A673 (cell line): ENCODE measurements around the gene PSMB5. TPM values are rescaled to one million over a fixed set of nuclear protein-coding genes. Genes with fewer than 3 reads are reported as not detected.

Experiments used
- BruUV-seq: library from RNA; stranded (reverse); fragments of 400-500 nt; replicated peaks from 2 replicates; lab custom pipeline; 2021; lab: Mats Ljungman, UMichigan
- CTCF ChIA-PET: fragments of 300-600 bp; sonication (Branson Sonifier 250); formaldehyde crosslinking; loops from one replicate; lab custom pipeline; 2022; ENCODE audit warnings: antibody characterized with exemption; lab: Charles Lee
- POLR2A ChIA-PET: fragments of 300-600 bp; sonication (Branson Sonifier 250); formaldehyde crosslinking; loops from one replicate; lab custom pipeline; 2022; ENCODE audit warnings: antibody characterized with exemption; ENCODE audit not compliant: low non-redundant PET; lab: Charles Lee
- DNase-seq: peaks from one replicate; pipeline ENCODE4 v3.0.0-alpha.2; 2015; ENCODE audit warnings: low spot score
- H3K27ac ChIP-seq: fragments of 200-600 bp; sonication (generic); 2 replicates; pipeline ENCODE4 v1.5.1; 2016; ENCODE audit warnings: mixed run types, low read depth, mild to moderate bottlenecking, mixed read lengths, antibody characterized with exemption, low read length; ENCODE audit not compliant: poor library complexity, severe bottlenecking
- H3K27me3 ChIP-seq: fragments of 200-600 bp; sonication (generic); replicated peaks from 2 replicates; pipeline ENCODE4 v1.6.1; 2017; ENCODE audit warnings: mixed run types, low read depth, mild to moderate bottlenecking, mixed read lengths, antibody characterized with exemption, low read length; ENCODE audit not compliant: insufficient read depth, poor library complexity
- H3K36me3 ChIP-seq: fragments of 200-600 bp; sonication (generic); 2 replicates; pipeline ENCODE4 v1.6.1; 2016; ENCODE audit warnings: mixed run types, mild to moderate bottlenecking, mixed read lengths, antibody characterized with exemption, low read length; ENCODE audit not compliant: insufficient read depth, poor library complexity, severe bottlenecking
- H3K4me1 ChIP-seq: fragments of 200-600 bp; sonication (generic); 2 replicates; pipeline ENCODE4 v1.6.1; 2017; ENCODE audit warnings: mixed run types, mild to moderate bottlenecking, mixed read lengths, antibody characterized with exemption, low read length; ENCODE audit not compliant: insufficient read depth, poor library complexity, severe bottlenecking
- H3K4me3 ChIP-seq: fragments of 200-600 bp; sonication (generic); 2 replicates; pipeline ENCODE4 v1.5.1; 2016; ENCODE audit warnings: low read depth, mixed run types, mild to moderate bottlenecking, mixed read lengths, low read length; ENCODE audit not compliant: poor library complexity, severe bottlenecking
- H3K9me3 ChIP-seq: fragments of 200-600 bp; sonication (generic); 2 replicates; pipeline ENCODE4 v1.6.1; 2016; ENCODE audit warnings: mixed run types, low read depth, mild to moderate bottlenecking, mixed read lengths, antibody characterized with exemption, low read length; ENCODE audit not compliant: poor library complexity, severe bottlenecking
- CTCF ChIP-seq: fragments of 300-800, 200-600 bp; sonication (generic); conservative IDR thresholded peaks from 2 replicates; pipeline ENCODE4 v1.5.1; 2017; ENCODE audit warnings: low read depth, mild to moderate bottlenecking, antibody characterized with exemption, low read length, moderate library complexity, mixed read lengths
- EZH2 ChIP-seq: fragments of 200-600 bp; sonication (generic); IDR thresholded peaks from 2 replicates; pipeline ENCODE4 v1.6.1; 2017; ENCODE audit warnings: borderline replicate concordance, low read depth, mild to moderate bottlenecking, mixed read lengths, antibody characterized with exemption, low read length; ENCODE audit not compliant: poor library complexity, severe bottlenecking
- intact Hi-C: fragments of 100-400 bp; cut with micrococcal nuclease; formaldehyde crosslinking; loops from one replicate; pipeline ENCODE4 v1.10.0; 2022; ENCODE audit not compliant: unreplicated experiment
- total RNA-seq: library from RNA; stranded (reverse); gene quantifications from 2 replicates; pipeline ENCODE4 v1.2.3, GENCODE V29; 2021

The PSMB5 gene
- total RNA-seq, 1 experiment from 2014 or later = 500 TPM

- no peaks in the 10 kb centered on the region for H3K27me3 ChIP-seq
- BruUV-seq = no TSS peak
- POLR2A ChIA-PET = interaction anchor here (0.5 kb wide), 1 partner anchor 16 kb away, joined by 3 read pairs; no protein-coding TSS in a partner anchor
Observed at GRCh38 chr14:23049011-23049410, 14.3 kb upstream of the PSMB5 start.

GRCh38 chr14:23047751-23048693 is 13.3 kb upstream of the PSMB5 start:
- TF ChIP-seq CTCF = no peak
- TF ChIP-seq EZH2 = no peak
- H3K36me3 ChIP-seq = peaks cover 31% of the 10 kb centered on the region
- ChIA-PET CTCF (no interaction called here), POLR2A (no interaction called here)
- intact Hi-C loops = no loop called here
- no peaks in the 10 kb centered on the region for H3K9me3 ChIP-seq
- no peaks in the 10 kb centered on the region for H3K4me1 ChIP-seq
- BruUV-seq = no TSS peak
- no peak for DNase-seq
- peak overlapping the region; percentile 57 for H3K27ac ChIP-seq
- no peaks in the 10 kb centered on the region for H3K27me3 ChIP-seq
- H3K4me3 ChIP-seq = no peak overlapping the region

More at GRCh38 chr14:23049011-23049410, 14.3 kb upstream of the PSMB5 start:
- H3K9me3 ChIP-seq = no peaks in the 10 kb centered on the region
- DNase-seq = no peak
- TF ChIP-seq EZH2 (no peak), CTCF (no peak)
- intact Hi-C loops = no loop called here
- CTCF ChIA-PET = interaction anchor here (0.5 kb wide), 1 partner anchor 54 kb away, joined by 8 read pairs; no protein-coding TSS in a partner anchor
- H3K4me3 ChIP-seq = no peak overlapping the region
- H3K36me3 ChIP-seq = peaks cover 39% of the 10 kb centered on the region
- H3K27ac ChIP-seq = no peak overlapping the region
- H3K4me1 ChIP-seq = no peaks in the 10 kb centered on the region

- DNase-seq = peak; percentile 30
- TF ChIP-seq CTCF (no peak), EZH2 (no peak)
- Histone ChIP-seq H3K9me3 (no peaks in the 10 kb centered on the region), H3K4me1 (no peaks in the 10 kb centered on the region), H3K27me3 (no peaks in the 10 kb centered on the region), H3K27ac (peak overlapping the region; percentile 57), H3K4me3 (no peak overlapping the region), H3K36me3 (peaks cover 29% of the 10 kb centered on the region)
- BruUV-seq = no TSS peak
- intact Hi-C loops = no loop called here
- ChIA-PET CTCF (interaction anchor here (0.6 to 1.6 kb wide), 3 partner anchors 11 to 1720 kb away, joined by 3 to 6 read pairs (median 3); no protein-coding TSS in a partner anchor), POLR2A (no interaction called here)
Observed at GRCh38 chr14:23047034-23047634, 12.4 kb upstream of the PSMB5 start.
